HG03469 (cell line): ENCODE results near the gene SUGP1.

Experiments used
- ATAC-seq: cut with Tn5 transposase; IDR thresholded peaks from one replicate; pipeline ENCODE4 v1.9.1; 2021; ENCODE audit warnings: mild to moderate bottlenecking, moderate library complexity, moderate number of reproducible peaks; ENCODE audit not compliant: unreplicated experiment

The SUGP1 gene

DNA sequence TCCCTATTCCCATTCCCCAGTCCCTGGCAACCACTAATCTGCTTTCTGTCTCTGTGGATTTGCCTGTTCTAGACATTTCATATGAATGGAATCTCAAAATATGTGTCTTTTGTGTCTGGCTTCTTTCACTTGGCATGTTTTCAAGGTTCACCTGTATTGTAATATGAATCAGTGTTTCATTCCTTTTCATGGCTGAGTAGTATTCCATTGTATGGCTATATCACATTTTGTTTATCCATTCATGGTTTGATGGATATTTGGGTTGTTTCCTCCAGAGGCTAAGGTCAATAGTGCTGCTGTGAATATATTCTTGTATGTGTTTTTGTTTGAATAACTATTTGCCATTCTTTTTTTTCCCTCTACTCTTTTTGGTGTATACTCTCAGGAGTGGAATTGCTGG is 84.1 kb downstream of the SUGP1 start:
- no peak for ATAC-seq

- ATAC-seq, result no peak
Observed at GRCh38 chr19:19234220-19234816, 86.0 kb downstream of the SUGP1 start.

- ATAC-seq, result no peak
Observed at GRCh38 chr19:19232261-19232721, 88.0 kb downstream of the SUGP1 start.

- ATAC-seq, result no peak
Observed at GRCh38 chr19:19230999-19231398, 89.3 kb downstream of the SUGP1 start.

DNA sequence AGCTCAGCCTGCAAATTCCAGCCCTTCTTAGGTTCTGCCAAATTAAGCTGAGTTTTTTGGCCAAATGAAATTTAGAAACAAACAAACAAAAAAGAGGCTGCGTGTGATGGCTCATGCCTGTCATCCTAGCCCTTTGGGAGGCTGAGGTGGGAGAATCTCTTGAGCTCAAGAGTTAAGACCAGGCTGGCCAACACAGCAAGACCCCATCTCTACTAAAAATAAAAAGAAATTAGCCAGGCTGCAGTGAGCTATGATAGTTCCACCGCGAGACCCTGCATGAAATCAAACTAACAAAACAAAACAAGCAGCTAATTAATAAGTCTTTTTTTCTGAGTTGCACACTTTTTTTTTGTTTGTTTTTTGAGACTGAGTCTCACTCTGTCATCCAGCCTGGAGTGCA is 90.6 kb downstream of the SUGP1 start:
- no peak for ATAC-seq

DNA sequence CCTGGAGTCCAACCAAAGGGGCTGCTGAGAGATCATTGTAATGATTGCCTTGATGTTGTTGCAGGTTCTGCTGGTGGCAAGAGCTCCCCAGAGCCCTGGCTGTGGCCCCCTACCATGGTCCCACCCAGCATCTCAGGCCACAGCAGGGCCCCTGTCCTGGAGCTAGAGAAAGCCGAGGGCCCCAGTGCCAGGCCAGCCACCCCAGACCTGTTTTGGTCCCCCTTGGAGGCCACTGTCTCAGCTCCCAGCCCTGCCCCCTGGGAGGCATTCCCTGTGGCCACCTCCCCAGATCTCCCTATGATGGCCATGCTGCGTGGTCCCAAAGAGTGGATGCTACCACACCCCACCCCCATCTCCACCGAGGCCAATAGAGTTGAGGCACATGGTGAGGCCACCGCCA is 93.1 kb downstream of the SUGP1 start:
- ATAC-seq, result no peak

DNA sequence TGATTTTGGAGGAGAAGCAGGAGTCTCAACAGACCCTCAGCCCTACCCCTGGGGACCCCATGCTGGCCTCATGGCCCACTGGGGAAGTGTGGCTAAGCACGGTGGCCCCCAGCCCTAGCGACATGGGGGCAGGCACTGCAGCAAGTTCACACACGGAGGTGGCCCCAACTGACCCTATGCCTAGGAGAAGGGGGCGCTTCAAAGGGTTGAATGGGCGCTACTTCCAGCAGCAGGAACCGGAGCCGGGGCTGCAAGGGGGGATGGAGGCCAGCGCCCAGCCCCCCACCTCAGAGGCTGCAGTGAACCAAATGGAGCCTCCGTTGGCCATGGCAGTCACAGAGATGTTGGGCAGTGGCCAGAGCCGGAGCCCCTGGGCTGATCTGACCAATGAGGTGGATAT is 93.6 kb downstream of the SUGP1 start:
- ATAC-seq, result no peak

DNA sequence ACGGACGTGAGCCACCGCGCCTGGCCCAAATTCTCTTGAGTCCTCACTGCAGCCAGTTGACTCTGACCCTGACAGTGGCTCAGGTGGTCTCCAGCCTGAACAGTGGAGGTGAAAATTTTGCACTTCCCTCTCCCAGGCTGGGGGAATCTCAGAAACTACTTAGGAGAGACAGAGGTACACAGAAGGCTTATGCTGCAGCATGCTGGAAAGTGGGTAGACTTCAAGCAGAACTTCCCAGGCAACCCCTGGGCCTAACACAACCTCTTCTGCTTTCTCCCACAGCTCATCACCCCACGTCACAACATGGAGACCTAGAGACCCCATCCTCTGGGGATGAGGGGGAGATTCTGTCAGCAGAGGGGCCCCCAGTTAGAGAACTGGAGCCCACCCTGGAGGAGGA is 94.1 kb downstream of the SUGP1 start:
- ATAC-seq, result no peak
